ENCODE measurements around the gene ALMS1. TPM values are rescaled to one million over a fixed set of nuclear protein-coding genes. Genes with fewer than 3 reads are reported as not detected.
"Not testable (repeated sequence)": the region's sequence is repeated elsewhere in the genome, so short reads cannot be mapped to it uniquely, and the experiment has no call there.

The ALMS1 gene
- total and polyA plus RNA-seq, 2 donors (not counting 3 experiments of a cell fraction or from before 2014, with no cell fraction given) = 5.7 to 15.4 TPM

- Histone ChIP-seq H3K9me1 (replicated peaks; ENCODE audit: control insufficient read depth, extremely low read depth, insufficient read depth, low read length) (no peaks in the 10 kb centered on the region), H3K4me1 (ENCODE audit: control insufficient read depth, extremely low read depth, insufficient read depth, low read length) (no peaks in the 10 kb centered on the region), H3K27me3 (ENCODE audit: control insufficient read depth in 2 of 2, insufficient read depth in 2 of 2, low read length in 2 of 2) (no peaks in the 10 kb centered on the region), H3K9ac (replicated peaks; ENCODE audit: extremely low read depth, insufficient read depth, low read length) (no peak overlapping the region), H3K79me2 (ENCODE audit: control insufficient read depth, insufficient read depth, low read length) (no peaks in the 10 kb centered on the region), H3K4me2 (ENCODE audit: insufficient read depth, low read length) (no peak overlapping the region), H4K20me1 (replicated peaks; ENCODE audit: control insufficient read depth, extremely low read depth, insufficient read depth, low read length) (no peaks in the 10 kb centered on the region), H3K4me3 (replicated peaks in 1 of 3; ENCODE audit: insufficient read depth in 1 of 3, low read depth in 1 of 3, low read length in 3 of 3) (no peak overlapping the region), H3K9me3 (replicated peaks; ENCODE audit: control insufficient read depth, insufficient read depth, low read length) (no peaks in the 10 kb centered on the region), H3K36me3 (ENCODE audit: control insufficient read depth in 2 of 2, extremely low read depth in 1 of 2, insufficient read depth in 2 of 2, low read length in 2 of 2) (no peaks in the 10 kb centered on the region), H3K27ac (ENCODE audit: insufficient read depth, low read depth, low read length) (no peak overlapping the region), H2AFZ (ENCODE audit: low read depth, low read length) (no peak overlapping the region)
- dilution Hi-C loops (cut with MboI; ENCODE audit: extremely low pct_ligation_motif_present, low sequenced_read_pairs) (no loop called here), intact Hi-C loops (cut with micrococcal nuclease) (no loop called here)
- no peak for FAIRE-seq
- TF ChIP-seq POLR2A (IDR thresholded peaks at IDR 0.05; ENCODE audit: low read depth, low read length) (no peak), GATA2 (IDR thresholded peaks at IDR 0.05; ENCODE audit: insufficient read depth, insufficient read length, low read depth, low read length) (no peak), MAX (IDR thresholded peaks at IDR 0.05; ENCODE audit: insufficient read depth, insufficient read length) (no peak), EZH2 (IDR thresholded peaks at IDR 0.05; ENCODE audit: borderline replicate concordance, low read depth, low read length, severe bottlenecking) (no peak), CTCF (IDR thresholded peaks at IDR 0.05; ENCODE audit: extremely low read depth in 1 of 2, insufficient read depth in 1 of 2, low read depth in 1 of 2, low read length in 2 of 2) (no peak), FOS (IDR thresholded peaks at IDR 0.05; ENCODE audit: borderline replicate concordance, insufficient read depth, low read length) (no peak), MYC (IDR thresholded peaks at IDR 0.05; ENCODE audit: low read depth, low read length) (no peak), JUN (IDR thresholded peaks at IDR 0.05; ENCODE audit: borderline replicate concordance, insufficient read depth, insufficient read length, low read depth) (no peak), POLR2AphosphoS5 (IDR thresholded peaks at IDR 0.05; ENCODE audit: insufficient read depth, low read depth, low read length) (no peak)
- DNase-seq (ENCODE audit: low read depth, low spot score) = peak; percentile 7
- no TSS peak for BruUV-seq (replicated peaks)
- ChIA-PET POLR2A (no interaction called here), CTCF (no interaction called here)
Observed at GRCh38 chr2:73503992-73504570, 118.4 kb downstream of the ALMS1 start.

- POLR2A ChIA-PET; BruUV-seq (replicated peaks); FAIRE-seq; H2AFZ ChIP-seq (ENCODE audit: low read depth, low read length); H3K9me3 ChIP-seq (replicated peaks; ENCODE audit: control insufficient read depth, insufficient read depth, low read length); H3K4me3 ChIP-seq (replicated peaks in 1 of 3; ENCODE audit: insufficient read depth in 1 of 3, low read depth in 1 of 3, low read length in 3 of 3); H3K4me1 ChIP-seq (ENCODE audit: control insufficient read depth, extremely low read depth, insufficient read depth, low read length); H3K79me2 ChIP-seq (ENCODE audit: control insufficient read depth, insufficient read depth, low read length); H3K27ac ChIP-seq (ENCODE audit: insufficient read depth, low read depth, low read length); dilution Hi-C loops (cut with MboI; ENCODE audit: extremely low pct_ligation_motif_present, low sequenced_read_pairs); H3K36me3 ChIP-seq (ENCODE audit: control insufficient read depth in 2 of 2, extremely low read depth in 1 of 2, insufficient read depth in 2 of 2, low read length in 2 of 2); H3K9ac ChIP-seq (replicated peaks; ENCODE audit: extremely low read depth, insufficient read depth, low read length); CTCF ChIA-PET; intact Hi-C loops (cut with micrococcal nuclease); H3K27me3 ChIP-seq (ENCODE audit: control insufficient read depth in 2 of 2, insufficient read depth in 2 of 2, low read length in 2 of 2); DNase-seq (ENCODE audit: low read depth, low spot score); H3K4me2 ChIP-seq (ENCODE audit: insufficient read depth, low read length); H3K9me1 ChIP-seq (replicated peaks; ENCODE audit: control insufficient read depth, extremely low read depth, insufficient read depth, low read length); H4K20me1 ChIP-seq (replicated peaks; ENCODE audit: control insufficient read depth, extremely low read depth, insufficient read depth, low read length): not testable (repeated sequence)
Observed at GRCh38 chr2:73504850-73505249, 119.2 kb downstream of the ALMS1 start.

- H2AFZ ChIP-seq (ENCODE audit: low read depth, low read length); H3K27me3 ChIP-seq (ENCODE audit: control insufficient read depth in 2 of 2, insufficient read depth in 2 of 2, low read length in 2 of 2); intact Hi-C loops (cut with micrococcal nuclease); H3K79me2 ChIP-seq (ENCODE audit: control insufficient read depth, insufficient read depth, low read length); H3K4me2 ChIP-seq (ENCODE audit: insufficient read depth, low read length); H3K9ac ChIP-seq (replicated peaks; ENCODE audit: extremely low read depth, insufficient read depth, low read length); H4K20me1 ChIP-seq (replicated peaks; ENCODE audit: control insufficient read depth, extremely low read depth, insufficient read depth, low read length); H3K9me1 ChIP-seq (replicated peaks; ENCODE audit: control insufficient read depth, extremely low read depth, insufficient read depth, low read length); BruUV-seq (replicated peaks); POLR2A ChIA-PET; H3K9me3 ChIP-seq (replicated peaks; ENCODE audit: control insufficient read depth, insufficient read depth, low read length); H3K4me1 ChIP-seq (ENCODE audit: control insufficient read depth, extremely low read depth, insufficient read depth, low read length); FAIRE-seq; H3K27ac ChIP-seq (ENCODE audit: insufficient read depth, low read depth, low read length); dilution Hi-C loops (cut with MboI; ENCODE audit: extremely low pct_ligation_motif_present, low sequenced_read_pairs); H3K4me3 ChIP-seq (replicated peaks in 1 of 3; ENCODE audit: insufficient read depth in 1 of 3, low read depth in 1 of 3, low read length in 3 of 3); H3K36me3 ChIP-seq (ENCODE audit: control insufficient read depth in 2 of 2, extremely low read depth in 1 of 2, insufficient read depth in 2 of 2, low read length in 2 of 2); CTCF ChIA-PET; DNase-seq (ENCODE audit: low read depth, low spot score): not testable (repeated sequence)
Observed at GRCh38 chr2:73510470-73510869, 124.8 kb downstream of the ALMS1 start.
